ENCODE measurements around the gene EXOC6B. TPM values are rescaled to one million over a fixed set of nuclear protein-coding genes. Genes with fewer than 3 reads are reported as not detected.

The EXOC6B gene
- total and polyA plus RNA-seq, 8 donors, result 3.4 to 57.2 (median 27.1) TPM

DNA sequence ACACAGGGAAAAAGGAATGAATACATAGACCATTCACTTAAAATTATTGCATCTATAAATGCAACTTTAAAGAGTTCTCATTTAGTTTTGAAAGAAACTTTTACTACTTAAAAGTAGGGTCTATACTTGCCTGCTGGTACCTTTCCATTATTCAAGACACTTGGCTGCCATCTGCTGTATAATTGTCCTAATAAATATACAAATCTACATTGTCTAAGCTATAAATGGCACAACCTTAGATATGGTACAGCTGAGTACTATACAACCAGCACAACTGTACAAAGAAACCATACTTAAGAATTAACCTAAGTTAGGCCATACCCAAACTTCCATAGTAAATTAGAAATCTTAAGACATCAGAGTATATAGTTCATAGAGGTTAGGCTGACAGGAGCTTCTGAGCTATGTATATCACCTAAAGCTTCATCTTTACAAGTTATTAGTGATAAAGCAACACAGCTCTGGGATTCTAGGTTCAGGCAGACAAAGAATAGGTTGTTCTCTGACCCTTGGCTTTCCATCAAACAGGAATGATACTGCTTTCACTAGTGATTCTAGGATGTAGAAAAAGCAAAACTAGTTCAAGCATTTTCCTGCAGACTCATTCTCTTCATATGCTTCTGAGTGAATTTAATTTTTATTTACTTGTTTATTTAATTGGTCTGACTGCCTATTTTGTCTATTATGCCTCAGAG is 22.1 kb downstream of the EXOC6B start:
- peaks cover 0 to 6% (median 2%) of the 10 kb centered on the region in 4 donors for H3K36me3 ChIP-seq
- peaks cover 0 to 3% (median 0%) of the 10 kb centered on the region in 4 donors for H3K9me3 ChIP-seq
- H3K27ac ChIP-seq, result no peak overlapping the region
- peaks cover 0 to 6% (median 0%) of the 10 kb centered on the region in 4 donors for H3K4me1 ChIP-seq
- no peak for DNase-seq
- intact Hi-C loops (cut with DNase I; ENCODE audit: low total_unique reads), result no loop called here
- no peak overlapping the region for H3K4me3 ChIP-seq
- H3K27me3 ChIP-seq, result no peaks in the 10 kb centered on the region
- no peak for TF ChIP-seq POLR2A (IDR thresholded peaks at IDR 0.05)
- TF ChIP-seq POLR2AphosphoS5 (IDR thresholded peaks at IDR 0.05), result no peak
- TF ChIP-seq, protein P1, sequence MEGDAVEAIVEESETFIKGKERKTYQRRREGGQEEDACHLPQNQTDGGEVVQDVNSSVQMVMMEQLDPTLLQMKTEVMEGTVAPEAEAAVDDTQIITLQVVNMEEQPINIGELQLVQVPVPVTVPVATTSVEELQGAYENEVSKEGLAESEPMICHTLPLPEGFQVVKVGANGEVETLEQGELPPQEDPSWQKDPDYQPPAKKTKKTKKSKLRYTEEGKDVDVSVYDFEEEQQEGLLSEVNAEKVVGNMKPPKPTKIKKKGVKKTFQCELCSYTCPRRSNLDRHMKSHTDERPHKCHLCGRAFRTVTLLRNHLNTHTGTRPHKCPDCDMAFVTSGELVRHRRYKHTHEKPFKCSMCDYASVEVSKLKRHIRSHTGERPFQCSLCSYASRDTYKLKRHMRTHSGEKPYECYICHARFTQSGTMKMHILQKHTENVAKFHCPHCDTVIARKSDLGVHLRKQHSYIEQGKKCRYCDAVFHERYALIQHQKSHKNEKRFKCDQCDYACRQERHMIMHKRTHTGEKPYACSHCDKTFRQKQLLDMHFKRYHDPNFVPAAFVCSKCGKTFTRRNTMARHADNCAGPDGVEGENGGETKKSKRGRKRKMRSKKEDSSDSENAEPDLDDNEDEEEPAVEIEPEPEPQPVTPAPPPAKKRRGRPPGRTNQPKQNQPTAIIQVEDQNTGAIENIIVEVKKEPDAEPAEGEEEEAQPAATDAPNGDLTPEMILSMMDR (IDR thresholded peaks at IDR 0.05), result no peak
- no peak for TF ChIP-seq EP300 (IDR thresholded peaks at IDR 0.05)

DNA sequence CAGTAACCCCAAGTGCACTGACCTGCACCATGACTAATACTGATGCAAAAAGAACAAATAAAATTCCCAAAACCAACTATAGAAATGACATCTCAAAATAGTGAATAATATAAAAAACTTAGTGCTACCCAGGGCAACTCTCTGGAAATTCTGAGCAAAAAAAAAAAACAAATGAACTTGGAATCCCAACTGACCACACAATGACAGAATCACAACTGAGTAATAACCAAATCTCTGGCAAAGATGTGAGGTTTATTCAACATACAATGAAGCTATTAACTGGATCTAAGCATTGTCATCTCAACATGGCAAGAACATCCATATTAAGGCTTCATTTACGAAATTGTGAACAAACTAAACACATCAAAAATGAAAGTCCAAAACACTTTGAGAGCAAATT is 22.7 kb downstream of the EXOC6B start:
- H3K27me3 ChIP-seq, result no peaks in the 10 kb centered on the region
- no peak overlapping the region for H3K4me3 ChIP-seq
- intact Hi-C loops (cut with DNase I; ENCODE audit: low total_unique reads), result no loop called here
- no peaks in the 10 kb centered on the region for H3K9me3 ChIP-seq
- no peaks in the 10 kb centered on the region for H3K36me3 ChIP-seq
- DNase-seq, result no peak
- peaks cover 0 to 6% (median 0%) of the 10 kb centered on the region in 4 donors for H3K4me1 ChIP-seq
- H3K27ac ChIP-seq, result no peak overlapping the region
- WGBS, 5 donors, result 73 to 86% (median 77%) methylated on average over 1 of the region's 1 CpG
- no peak for TF ChIP-seq POLR2AphosphoS5 (IDR thresholded peaks at IDR 0.05)
- TF ChIP-seq POLR2A (IDR thresholded peaks at IDR 0.05), result no peak
- TF ChIP-seq EP300 (IDR thresholded peaks at IDR 0.05), result no peak
- TF ChIP-seq, protein P1 (IDR thresholded peaks at IDR 0.05), result no peak

DNA sequence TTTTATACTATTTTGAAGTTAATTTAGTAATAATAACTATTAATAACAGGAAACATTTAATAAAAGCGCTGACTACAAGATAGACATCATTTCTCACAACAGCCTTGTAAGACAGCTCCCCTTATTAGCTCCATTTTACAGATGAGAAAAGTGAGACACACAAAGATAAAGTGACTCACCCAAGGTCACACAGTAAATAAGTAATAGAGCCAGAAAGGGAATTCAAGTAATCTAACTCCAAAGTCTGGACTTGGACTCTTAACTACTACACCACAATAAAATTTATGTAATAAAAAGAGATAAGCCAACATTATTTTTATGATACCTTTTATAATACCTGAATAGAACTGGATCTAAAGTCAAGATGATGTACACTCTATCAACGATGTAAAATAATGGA is 25.3 kb downstream of the EXOC6B start:
- no peak overlapping the region for H3K27ac ChIP-seq
- intact Hi-C loops (cut with DNase I; ENCODE audit: low total_unique reads), result no loop called here
- DNase-seq, result no peak
- no peaks in the 10 kb centered on the region for H3K9me3 ChIP-seq
- 80 to 87% (median 83%) methylated on average over 2 of the region's 2 CpGs for WGBS, 5 donors
- no peaks in the 10 kb centered on the region for H3K36me3 ChIP-seq
- peaks cover 0 to 6% (median 0%) of the 10 kb centered on the region in 4 donors for H3K4me1 ChIP-seq
- H3K4me3 ChIP-seq, result no peak overlapping the region
- TF ChIP-seq POLR2AphosphoS5 (IDR thresholded peaks at IDR 0.05) (no peak), EP300 (IDR thresholded peaks at IDR 0.05) (no peak), POLR2A (IDR thresholded peaks at IDR 0.05) (no peak)
- TF ChIP-seq, protein P1 (IDR thresholded peaks at IDR 0.05), result no peak
- no peaks in the 10 kb centered on the region for H3K27me3 ChIP-seq

DNA sequence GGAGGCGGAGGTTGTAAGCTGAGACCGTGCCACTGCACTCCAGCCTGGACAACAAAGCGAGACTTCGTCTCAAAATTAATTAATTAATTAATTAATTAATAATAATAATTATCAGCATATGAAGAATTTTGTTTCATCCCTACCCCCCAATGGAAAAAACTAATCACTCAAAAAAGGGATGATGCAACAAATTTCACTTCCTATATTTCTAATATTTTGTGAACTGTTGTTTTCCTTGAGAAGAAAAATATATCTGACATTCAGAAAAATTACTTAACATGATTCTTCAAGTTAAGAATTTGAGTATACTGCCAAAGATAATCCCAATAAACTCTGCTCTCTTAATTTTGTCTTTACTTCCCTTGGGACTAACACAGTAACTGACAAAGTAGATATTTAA is 28.1 kb downstream of the EXOC6B start:
- intact Hi-C loops (cut with DNase I; ENCODE audit: low total_unique reads), result no loop called here
- Histone ChIP-seq H3K36me3 (no peaks in the 10 kb centered on the region), H3K27ac (no peak overlapping the region), H3K27me3 (no peaks in the 10 kb centered on the region), H3K4me1 (peaks cover 0 to 16% (median 8%) of the 10 kb centered on the region in 4 donors), H3K9me3 (no peaks in the 10 kb centered on the region), H3K4me3 (no peak overlapping the region)
- TF ChIP-seq POLR2AphosphoS5 (IDR thresholded peaks at IDR 0.05), result no peak
- TF ChIP-seq, protein P1 (IDR thresholded peaks at IDR 0.05), result no peak
- no peak for TF ChIP-seq POLR2A (IDR thresholded peaks at IDR 0.05)
- TF ChIP-seq EP300 (IDR thresholded peaks at IDR 0.05), result no peak
- WGBS, 5 donors, result 96 to 99% (median 98%) methylated on average over 4 of the region's 4 CpGs
- DNase-seq, result no peak

Measured in stomach (tissue), 9 donors.